ENCODE measurements around the gene FHOD1.

The FHOD1 gene

GRCh38 chr16:67230809-67231660 is 16.2 kb downstream of the FHOD1 start:
- DNase-seq: no peak

GRCh38 chr16:67229906-67230808 is 17.1 kb downstream of the FHOD1 start:
- DNase-seq: no peak

- DNase-seq: no peak
These were observed 18.4 kb downstream of the FHOD1 start for GRCh38 chr16:67228905-67229304.

- no peak for DNase-seq
These were observed 19.1 kb downstream of the FHOD1 start for GRCh38 chr16:67228034-67228785.

GRCh38 chr16:67227567-67227921 is 19.7 kb downstream of the FHOD1 start:
- DNase-seq: no peak

GRCh38 chr16:67226804-67227566 is 20.3 kb downstream of the FHOD1 start, which contains the start of gene TMEM208:
TSS of gene TMEM208 (plus strand) at chr16:67227130. CDS start at chr16:67227219, 89 bp downstream.
- DNase-seq: peak; percentile 93

GRCh38 chr16:67226295-67226803 is 20.9 kb downstream of the FHOD1 start:
- DNase-seq: no peak

- DNase-seq: no peak
These were observed 23.3 kb downstream of the FHOD1 start for GRCh38 chr16:67223992-67224391.

- no peak for DNase-seq
These were observed 30.4 kb downstream of the FHOD1 start for GRCh38 chr16:67216612-67217490.

- DNase-seq: no peak
These were observed 31.6 kb downstream of the FHOD1 start for GRCh38 chr16:67215706-67216105.

GRCh38 chr16:67213197-67214019 is 33.9 kb downstream of the FHOD1 start:
- DNase-seq: no peak

GRCh38 chr16:67212766-67213165 is 34.5 kb downstream of the FHOD1 start:
- no peak for DNase-seq

- no peak for DNase-seq
These were observed 35.6 kb downstream of the FHOD1 start for GRCh38 chr16:67211674-67212073.

GRCh38 chr16:67210069-67210937 is 37.0 kb downstream of the FHOD1 start:
- DNase-seq: no peak

- DNase-seq: no peak
These were observed 37.7 kb downstream of the FHOD1 start for GRCh38 chr16:67209565-67209964.

GRCh38 chr16:67208154-67208896 is 39.0 kb downstream of the FHOD1 start:
- DNase-seq: no peak

- no peak for DNase-seq
These were observed 39.8 kb downstream of the FHOD1 start for GRCh38 chr16:67207249-67208091.

All from NCI-H2107 (cell line).